ENCODE results near the gene REG3G. TPM values are rescaled to one million over a fixed set of nuclear protein-coding genes. Genes with fewer than 3 reads are reported as not detected.

Gene REG3G
- polyA plus RNA-seq (ENCODE audit: insufficient read length in 4 of 4), result not detected

DNA sequence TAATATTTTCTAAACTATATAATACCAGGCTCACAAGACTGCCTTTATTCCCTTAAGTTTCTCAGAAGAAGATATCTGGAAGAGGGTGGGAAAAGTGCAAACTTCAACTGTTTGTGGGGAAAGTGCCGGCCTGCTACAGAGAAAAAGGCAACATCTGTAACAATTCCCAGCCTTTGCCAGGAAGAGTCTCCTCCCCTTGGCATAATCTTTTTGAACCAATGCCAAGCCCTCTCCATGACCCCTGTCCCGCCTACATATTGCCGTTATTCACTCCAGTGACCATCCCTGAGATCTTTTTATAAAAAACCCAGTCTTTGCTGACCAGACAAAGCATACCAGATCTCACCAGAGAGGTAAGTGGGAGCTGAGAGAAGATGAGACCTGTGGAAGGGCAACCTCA, at the start of gene REG3G:
Gene REG3G, plus strand, starts transcription at position 282 of the 400 bp plus-strand sequence. CDS start 392 bp downstream, outside the sequence.
- no peak for DNase-seq (ENCODE audit: low read depth in 4 of 4, low spot score in 3 of 4)

- DNase-seq (ENCODE audit: low read depth in 4 of 4, low spot score in 3 of 4), result no peak
These were observed 47.8 kb upstream of the REG3G start for GRCh38 chr2:78977661-78978145.

GRCh38 chr2:78978340-78978739, 47.2 kb upstream of the REG3G start:
- DNase-seq (ENCODE audit: low read depth in 4 of 4, low spot score in 3 of 4), result no peak

DNA sequence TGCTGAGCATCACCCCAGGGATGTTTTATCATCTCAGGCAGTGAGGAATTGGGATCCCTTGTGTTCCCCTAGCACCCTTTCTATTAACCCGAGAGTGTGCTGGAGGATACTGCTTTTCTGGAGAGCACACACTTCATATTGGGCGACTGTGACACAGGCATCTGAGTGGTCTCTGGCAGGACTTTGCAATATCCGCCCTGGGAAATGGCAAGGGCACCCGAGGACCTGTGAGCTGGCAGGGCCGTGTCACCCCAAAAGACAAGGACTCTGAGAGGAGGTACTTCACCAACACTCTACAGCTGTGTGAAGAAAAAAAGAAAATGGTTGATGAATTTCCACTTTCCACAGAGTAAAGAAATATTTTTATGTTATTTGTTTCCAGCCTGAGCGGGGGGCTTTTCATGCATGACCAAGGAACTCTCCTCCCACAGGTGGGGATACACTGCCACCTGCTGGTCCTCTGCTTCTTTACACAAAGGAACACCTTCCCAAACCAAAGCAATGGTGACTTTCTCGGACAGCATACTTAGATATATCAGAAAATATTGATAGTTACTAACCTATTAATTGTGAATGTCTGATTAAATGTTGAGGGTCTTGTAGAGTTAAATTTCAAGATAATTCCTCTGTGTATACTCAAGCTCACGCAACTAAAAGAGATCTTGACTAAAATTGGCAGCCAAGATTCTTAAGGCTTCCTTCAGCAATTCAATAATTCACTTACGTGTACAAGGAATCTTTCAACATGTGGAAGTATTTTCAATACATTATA, 45.9 kb upstream of the REG3G start:
- DNase-seq (ENCODE audit: low read depth in 4 of 4, low spot score in 3 of 4), result peak; percentile 44 to 64 (median 47)

DNA sequence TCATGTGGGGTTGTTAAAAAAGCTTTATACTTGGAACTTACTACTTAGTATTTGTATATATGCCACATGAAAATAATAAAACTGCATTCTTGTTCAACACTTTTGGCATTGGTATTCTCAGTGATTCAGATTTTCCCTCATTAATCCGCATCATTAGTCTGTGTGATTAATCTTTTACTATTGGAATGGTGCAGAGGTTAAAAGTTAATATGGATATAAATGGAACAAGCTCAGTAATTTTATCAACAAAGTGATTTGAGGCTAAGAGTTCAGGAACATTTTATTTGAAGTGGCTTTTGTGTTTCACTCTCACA, 45.4 kb upstream of the REG3G start:
- no peak for DNase-seq (ENCODE audit: low read depth in 4 of 4, low spot score in 3 of 4)

GRCh38 chr2:78980871-78981270, 44.6 kb upstream of the REG3G start:
- no peak for DNase-seq (ENCODE audit: low read depth in 4 of 4, low spot score in 3 of 4)

GRCh38 chr2:78982638-78983330, 42.7 kb upstream of the REG3G start:
- DNase-seq (ENCODE audit: low read depth in 4 of 4, low spot score in 3 of 4), result no peak

GRCh38 chr2:78984386-78984785, 41.1 kb upstream of the REG3G start:
- no peak for DNase-seq (ENCODE audit: low read depth in 4 of 4, low spot score in 3 of 4)

- no peak for DNase-seq (ENCODE audit: low read depth in 4 of 4, low spot score in 3 of 4)
These were observed 39.9 kb upstream of the REG3G start for GRCh38 chr2:78985558-78985957.

DNA sequence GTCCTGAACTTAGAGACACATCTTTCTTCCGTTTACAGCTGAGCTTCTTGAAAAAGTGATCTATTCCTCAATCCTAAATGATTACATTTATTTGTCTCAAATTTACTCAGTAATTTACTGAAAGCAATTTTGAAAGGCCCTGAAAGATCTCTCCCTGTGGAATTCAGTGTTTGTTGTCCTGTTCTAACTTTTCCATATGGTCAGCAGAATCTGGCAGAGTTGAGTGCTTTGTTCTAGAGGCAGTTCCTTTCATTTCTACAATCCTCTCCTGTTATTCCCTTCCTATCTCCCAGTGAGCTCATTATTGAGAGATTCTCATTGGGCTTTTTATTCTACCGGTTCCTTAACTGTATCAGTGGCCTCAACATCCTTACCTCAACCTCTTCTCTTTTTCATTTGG, 36.5 kb upstream of the REG3G start:
- no peak for DNase-seq (ENCODE audit: low read depth in 4 of 4, low spot score in 3 of 4)

- DNase-seq (ENCODE audit: low read depth in 4 of 4, low spot score in 3 of 4), result no peak
These were observed 33.1 kb upstream of the REG3G start for GRCh38 chr2:78992451-78992806.

GRCh38 chr2:78992807-78993517, 32.5 kb upstream of the REG3G start:
- no peak for DNase-seq (ENCODE audit: low read depth in 4 of 4, low spot score in 3 of 4)

GRCh38 chr2:78993518-78994148, 31.9 kb upstream of the REG3G start:
- DNase-seq (ENCODE audit: low read depth in 4 of 4, low spot score in 3 of 4), result no peak

DNA sequence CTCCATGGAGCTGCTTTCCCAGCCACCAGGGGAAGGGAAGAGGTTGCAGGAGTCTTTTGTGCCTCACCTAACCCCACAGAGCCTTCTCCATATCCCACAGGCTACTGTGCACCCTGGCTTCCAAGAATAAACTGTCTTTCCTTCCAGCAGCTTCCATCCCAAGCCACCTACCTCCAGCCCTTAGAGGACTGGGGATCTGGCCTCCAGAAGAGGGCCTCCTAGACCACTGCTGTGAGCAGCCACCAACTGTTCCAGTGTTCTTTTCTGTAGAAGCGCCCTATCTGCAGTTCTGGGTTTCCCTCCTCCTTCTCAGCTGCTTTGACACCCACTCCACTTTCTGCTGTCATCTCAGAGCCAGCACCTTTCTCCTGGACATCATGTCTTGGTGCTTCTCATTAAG, 30.7 kb upstream of the REG3G start:
- DNase-seq (ENCODE audit: low read depth in 4 of 4, low spot score in 3 of 4), result no peak

- DNase-seq (ENCODE audit: low read depth in 4 of 4, low spot score in 3 of 4), result no peak
These were observed 26.1 kb upstream of the REG3G start for GRCh38 chr2:78999406-78999805.

GRCh38 chr2:79000008-79000576, 25.4 kb upstream of the REG3G start:
- DNase-seq (ENCODE audit: low read depth in 4 of 4, low spot score in 3 of 4), result no peak

- no peak for DNase-seq (ENCODE audit: low read depth in 4 of 4, low spot score in 3 of 4)
These were observed 24.2 kb upstream of the REG3G start for GRCh38 chr2:79001285-79001684.

DNA sequence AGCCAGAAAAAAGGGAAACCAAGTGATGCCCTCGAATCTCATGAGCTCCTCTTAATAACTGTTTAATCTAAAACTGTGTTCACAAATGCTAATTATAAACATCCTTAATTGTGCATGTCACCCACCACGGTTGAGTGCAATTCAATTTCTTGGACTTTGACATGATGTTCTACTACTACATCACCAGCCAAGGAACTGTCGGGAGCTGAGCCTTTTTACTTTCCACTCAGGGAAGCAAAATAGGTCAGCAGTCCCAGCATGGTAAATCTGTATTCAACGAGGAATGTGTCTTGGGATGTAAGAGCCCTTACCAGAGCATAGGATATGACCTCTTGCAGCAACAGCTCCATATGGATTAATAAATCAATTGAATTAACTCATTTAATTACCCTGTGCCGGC, 20.8 kb upstream of the REG3G start:
- DNase-seq (ENCODE audit: low read depth in 4 of 4, low spot score in 3 of 4), result peak in 1 of 4 donors; percentile 7

GRCh38 chr2:79005216-79005615, 20.3 kb upstream of the REG3G start:
- DNase-seq (ENCODE audit: low read depth in 4 of 4, low spot score in 3 of 4), result peak in 1 of 4 donors; percentile 3

DNA sequence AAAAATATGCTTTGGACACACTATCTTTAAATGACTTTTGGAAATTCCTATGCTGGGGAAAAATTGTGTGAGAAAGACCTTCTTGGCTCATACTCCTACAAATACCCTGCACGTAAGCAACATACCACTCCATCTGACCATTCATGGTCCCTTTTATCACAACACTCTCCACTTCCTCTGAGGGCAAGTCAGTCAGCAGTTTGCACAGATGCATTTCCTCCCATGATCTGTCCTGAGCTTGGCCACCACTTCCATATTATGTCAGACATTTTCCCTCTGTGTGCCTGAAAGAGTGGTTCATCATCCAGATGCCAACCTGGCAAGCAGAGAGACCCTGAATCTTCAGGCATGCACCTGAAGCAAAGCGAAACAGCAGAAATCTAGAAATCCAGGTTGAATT, 16.1 kb upstream of the REG3G start:
- DNase-seq (ENCODE audit: low read depth in 4 of 4, low spot score in 3 of 4), result no peak

- no peak for DNase-seq (ENCODE audit: low read depth in 4 of 4, low spot score in 3 of 4)
These were observed 14.0 kb upstream of the REG3G start for GRCh38 chr2:79011496-79011895.
